Caco-2 (cell line): ENCODE data around the gene IL9R. TPM values are rescaled to one million over a fixed set of nuclear protein-coding genes. Genes with fewer than 3 reads are reported as not detected.
"Not testable (repeated sequence)": the region's sequence is repeated elsewhere in the genome, so short reads cannot be mapped to it uniquely, and the experiment has no call there.

ENCODE experiments used
- BruUV-seq: library from RNA; stranded (reverse); fragments of 400-500 nt; replicated peaks from 2 replicates; lab custom pipeline; 2021; lab: Mats Ljungman, UMichigan
- CTCF ChIA-PET: fragments of 300-600 bp; sonication (Branson Sonifier 250); formaldehyde crosslinking; loops from one replicate; lab custom pipeline; 2022; ENCODE audit warnings: antibody characterized with exemption; lab: Charles Lee
- POLR2A ChIA-PET: fragments of 300-600 bp; sonication (Branson Sonifier 250); formaldehyde crosslinking; loops from one replicate; lab custom pipeline; 2022; ENCODE audit warnings: antibody characterized with exemption; lab: Charles Lee
- DNase-seq, 2 experiments: peaks; one replicate each; pipeline versions ENCODE4 v3.0.0 to v3.0.0-alpha.2; 2020 to 2022
- H3K27me3 ChIP-seq: replicated peaks from 2 replicates; pipeline ENCODE4 v1.6.0; 2011; ENCODE audit warnings: low read length; ENCODE audit not compliant: control insufficient read depth, insufficient read depth
- H3K36me3 ChIP-seq: 2 replicates; pipeline ENCODE4 v1.5.1; 2011; ENCODE audit warnings: low read length; ENCODE audit not compliant: control insufficient read depth, insufficient read depth
- H3K4me1 ChIP-seq: fragments of 250-450 bp; sonication (Bioruptor Pico); 2 replicates; pipeline ENCODE4 v1.5.1; 2020; ENCODE audit warnings: mild to moderate bottlenecking
- H3K4me3 ChIP-seq: 2 replicates; pipeline ENCODE4 v1.5.1; 2011; ENCODE audit warnings: low read depth, mild to moderate bottlenecking, control low read depth, low read length
- H3K9me3 ChIP-seq: fragments of 250-450 bp; sonication (Bioruptor Pico); 2 replicates; pipeline ENCODE4 v1.5.1; 2020; ENCODE audit warnings: mild to moderate bottlenecking, moderate library complexity
- H3K27ac Mint-ChIP-seq: one replicate; pipeline ENCODE4 v1.8.0; 2022; ENCODE audit warnings: mixed read lengths; ENCODE audit not compliant: unreplicated experiment
- H3K27me3 Mint-ChIP-seq: one replicate; pipeline ENCODE4 v1.8.0; 2022; ENCODE audit warnings: mixed read lengths; ENCODE audit not compliant: insufficient read depth, unreplicated experiment
- H3K36me3 Mint-ChIP-seq: one replicate; pipeline ENCODE4 v1.8.0; 2022; ENCODE audit warnings: mild to moderate bottlenecking, mixed read lengths; ENCODE audit not compliant: insufficient read depth, unreplicated experiment
- H3K4me1 Mint-ChIP-seq: one replicate; pipeline ENCODE4 v1.8.0; 2022; ENCODE audit warnings: low read depth, mixed read lengths; ENCODE audit not compliant: unreplicated experiment
- H3K4me3 Mint-ChIP-seq: one replicate; pipeline ENCODE4 v1.8.0; 2022; ENCODE audit warnings: mild to moderate bottlenecking, moderate library complexity, mixed read lengths; ENCODE audit not compliant: unreplicated experiment
- H3K9me3 Mint-ChIP-seq: one replicate; pipeline ENCODE4 v1.8.0; 2022; ENCODE audit warnings: mixed read lengths; ENCODE audit not compliant: unreplicated experiment
- intact Hi-C: fragments of 100-400 bp; cut with micrococcal nuclease; formaldehyde crosslinking; loops from one replicate; pipeline ENCODE4 v1.10.0; 2022; ENCODE audit not compliant: unreplicated experiment
- total RNA-seq: library from RNA; stranded (reverse); gene quantifications from 2 replicates; pipeline ENCODE4 v1.2.3, GENCODE V29; 2022
- TF ChIP-seq, protein P1 (sequence below), 2 experiments: fragments of 200-600 bp in 1 of 2; IDR thresholded peaks; 1 replicate in 1 of 2; 2 replicates in 1 of 2; pipeline versions ENCODE4 v1.5.1 to v1.8.0; 2011 to 2022; ENCODE audit warnings: antibody characterized with exemption in 1 of 2, control low read depth in 1 of 2, inconsistent platforms in 1 of 2, low read depth in 1 of 2, low read length in 1 of 2, mild to moderate bottlenecking in 1 of 2, moderate library complexity in 1 of 2; ENCODE audit not compliant: insufficient read depth in 1 of 2, severe bottlenecking in 1 of 2, unreplicated experiment in 1 of 2

IL9R gene
- total RNA-seq, 1 experiment from 2014 or later, result not detected

DNA sequence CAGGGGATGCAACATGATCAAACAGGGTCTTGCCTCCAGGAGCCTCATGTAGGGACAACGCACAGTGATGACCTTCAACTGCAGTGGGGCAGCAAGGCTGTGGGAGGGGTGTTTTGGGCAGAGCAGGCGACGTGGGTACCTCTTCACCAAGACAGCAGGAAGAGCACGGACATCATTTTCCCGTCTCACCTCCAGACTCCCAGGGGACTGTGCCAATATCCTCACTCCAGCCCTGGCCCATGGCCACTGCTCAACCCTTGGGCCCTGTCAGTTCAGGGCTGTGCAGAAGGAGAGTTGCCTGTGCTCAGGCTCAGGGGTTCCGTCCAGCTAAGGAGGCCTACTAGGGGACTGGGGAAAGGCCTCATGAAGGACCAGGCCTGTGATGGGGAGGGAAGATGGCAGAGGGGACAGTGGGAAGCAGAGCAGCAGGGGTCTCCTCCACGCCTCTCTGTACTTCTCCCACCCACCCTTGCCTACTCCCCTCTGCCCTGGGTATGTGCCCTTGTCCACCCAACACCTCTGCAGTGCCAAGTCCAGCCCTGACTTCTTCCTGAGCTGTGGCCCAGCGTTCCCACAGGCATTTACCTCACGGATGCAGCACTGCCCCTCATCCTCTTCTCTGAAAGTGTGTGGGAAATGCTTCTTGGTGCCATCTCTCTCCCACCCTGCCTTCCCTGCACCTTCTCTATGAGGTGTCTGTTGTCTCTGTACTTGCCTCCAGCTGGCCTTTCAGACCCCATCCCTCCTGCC lies 1.4 kb downstream of the IL9R start:
- H3K4me3 ChIP-seq, result no peak overlapping the region
- no peaks in the 10 kb centered on the region for H3K36me3 Mint-ChIP-seq
- TF ChIP-seq, protein P1, sequence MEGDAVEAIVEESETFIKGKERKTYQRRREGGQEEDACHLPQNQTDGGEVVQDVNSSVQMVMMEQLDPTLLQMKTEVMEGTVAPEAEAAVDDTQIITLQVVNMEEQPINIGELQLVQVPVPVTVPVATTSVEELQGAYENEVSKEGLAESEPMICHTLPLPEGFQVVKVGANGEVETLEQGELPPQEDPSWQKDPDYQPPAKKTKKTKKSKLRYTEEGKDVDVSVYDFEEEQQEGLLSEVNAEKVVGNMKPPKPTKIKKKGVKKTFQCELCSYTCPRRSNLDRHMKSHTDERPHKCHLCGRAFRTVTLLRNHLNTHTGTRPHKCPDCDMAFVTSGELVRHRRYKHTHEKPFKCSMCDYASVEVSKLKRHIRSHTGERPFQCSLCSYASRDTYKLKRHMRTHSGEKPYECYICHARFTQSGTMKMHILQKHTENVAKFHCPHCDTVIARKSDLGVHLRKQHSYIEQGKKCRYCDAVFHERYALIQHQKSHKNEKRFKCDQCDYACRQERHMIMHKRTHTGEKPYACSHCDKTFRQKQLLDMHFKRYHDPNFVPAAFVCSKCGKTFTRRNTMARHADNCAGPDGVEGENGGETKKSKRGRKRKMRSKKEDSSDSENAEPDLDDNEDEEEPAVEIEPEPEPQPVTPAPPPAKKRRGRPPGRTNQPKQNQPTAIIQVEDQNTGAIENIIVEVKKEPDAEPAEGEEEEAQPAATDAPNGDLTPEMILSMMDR (IDR thresholded peaks at IDR 0.05; ENCODE audit: insufficient read depth in 1 of 2, low read depth in 1 of 2, low read length in 1 of 2, severe bottlenecking in 1 of 2, unreplicated experiment in 1 of 2), result no peak
- no peaks in the 10 kb centered on the region for H3K9me3 ChIP-seq
- POLR2A ChIA-PET, result no interaction called here
- H3K4me1 ChIP-seq, result no peaks in the 10 kb centered on the region
- no peaks in the 10 kb centered on the region for H3K4me1 Mint-ChIP-seq
- H3K27me3 ChIP-seq, result no peaks in the 10 kb centered on the region
- no peak overlapping the region for H3K27ac Mint-ChIP-seq
- CTCF ChIA-PET, result no interaction called here
- H3K9me3 Mint-ChIP-seq, result no peaks in the 10 kb centered on the region
- H3K4me3 Mint-ChIP-seq, result no peak overlapping the region
- no peaks in the 10 kb centered on the region for H3K36me3 ChIP-seq
- H3K27me3 Mint-ChIP-seq, result no peaks in the 10 kb centered on the region
- intact Hi-C loops, result no loop called here
- BruUV-seq, result no TSS peak
- DNase-seq, result no peak

DNA sequence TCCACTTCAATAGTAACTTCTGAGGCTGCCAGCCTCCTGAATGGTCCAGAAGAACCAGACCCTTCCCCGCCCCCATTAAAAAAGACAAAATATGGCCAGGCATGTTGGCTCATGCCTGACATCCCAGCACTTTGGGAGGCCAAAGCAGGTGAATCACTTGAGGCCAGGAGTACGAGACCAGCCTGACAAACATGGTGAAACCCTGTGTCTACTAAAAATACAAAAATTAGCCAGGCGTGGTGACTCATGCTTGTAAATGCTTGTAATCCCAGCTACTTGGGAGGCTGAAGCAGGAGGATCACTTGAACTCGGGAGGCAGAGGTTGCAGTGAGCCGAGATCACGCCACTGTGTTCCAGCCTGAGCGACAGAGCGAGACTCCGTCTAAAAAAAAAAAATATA lies 2.3 kb downstream of the IL9R start:
- H3K27me3 Mint-ChIP-seq, H3K4me1 Mint-ChIP-seq, BruUV-seq, POLR2A ChIA-PET, DNase-seq, H3K4me3 Mint-ChIP-seq, H3K4me1 ChIP-seq, H3K27me3 ChIP-seq, H3K27ac Mint-ChIP-seq, H3K4me3 ChIP-seq, H3K9me3 Mint-ChIP-seq, intact Hi-C loops, H3K36me3 ChIP-seq, H3K9me3 ChIP-seq, H3K36me3 Mint-ChIP-seq, CTCF ChIA-PET: not testable (repeated sequence)

DNA sequence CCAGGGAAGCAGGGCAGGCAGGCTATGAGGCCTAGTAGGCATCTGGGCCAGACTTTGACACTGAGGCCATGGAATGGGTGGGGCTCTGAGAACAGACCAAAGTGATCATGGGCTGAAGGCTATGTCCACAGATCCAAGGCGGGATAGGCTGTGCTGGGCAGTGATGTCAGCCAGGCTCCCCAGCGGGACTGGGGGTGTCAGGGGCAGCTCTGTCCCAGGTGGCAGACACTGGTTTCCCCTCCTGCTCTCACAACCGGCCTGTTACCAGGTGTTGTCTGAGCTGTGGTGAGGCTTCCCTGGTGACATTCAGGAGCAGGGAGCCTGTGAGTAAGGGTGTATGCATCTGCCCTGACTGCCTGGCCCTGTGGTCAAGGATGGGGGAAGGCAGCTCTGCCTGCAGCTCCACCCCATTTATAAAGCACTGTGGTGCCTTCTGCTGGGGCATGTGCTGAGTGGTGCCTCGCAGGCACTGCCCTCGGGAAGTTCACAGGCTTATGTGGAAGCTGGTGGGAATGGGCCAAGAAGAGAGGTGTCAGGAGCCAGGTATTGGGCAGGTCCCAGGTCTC lies 2.9 kb downstream of the IL9R start:
- POLR2A ChIA-PET, result no interaction called here
- Histone ChIP-seq H3K9me3 (no peaks in the 10 kb centered on the region), H3K4me3 (no peak overlapping the region), H3K36me3 (no peaks in the 10 kb centered on the region), H3K27me3 (no peaks in the 10 kb centered on the region), H3K4me1 (no peaks in the 10 kb centered on the region)
- BruUV-seq, result no TSS peak
- no peaks in the 10 kb centered on the region for H3K27me3 Mint-ChIP-seq
- no peak overlapping the region for H3K4me3 Mint-ChIP-seq
- H3K27ac Mint-ChIP-seq, result no peak overlapping the region
- intact Hi-C loops, result no loop called here
- DNase-seq, result no peak
- no peaks in the 10 kb centered on the region for H3K4me1 Mint-ChIP-seq
- TF ChIP-seq, protein P1 (IDR thresholded peaks at IDR 0.05; ENCODE audit: insufficient read depth in 1 of 2, low read depth in 1 of 2, low read length in 1 of 2, severe bottlenecking in 1 of 2, unreplicated experiment in 1 of 2), result no peak
- H3K36me3 Mint-ChIP-seq, result no peaks in the 10 kb centered on the region
- CTCF ChIA-PET, result no interaction called here
- H3K9me3 Mint-ChIP-seq, result no peaks in the 10 kb centered on the region
